ENCODE data around the gene PSMB7. TPM values are rescaled to one million over a fixed set of nuclear protein-coding genes. Genes with fewer than 3 reads are reported as not detected.
A peak's percentile ranks its signal among the peaks of the same experiment; 100 is the strongest.

PSMB7 gene
- total RNA-seq, 1 experiment from 2014 or later = 380 TPM

GRCh38 chr9:124356745-124357390 is 58.4 kb downstream of the PSMB7 start:
- Histone ChIP-seq H3K27ac (ENCODE audit: low read depth, low read length, poor library complexity, severe bottlenecking) (no peak overlapping the region), H3K4me3 (ENCODE audit: low read depth, low read length, poor library complexity, severe bottlenecking) (no peak overlapping the region), H3K36me3 (ENCODE audit: insufficient read depth, low read length, poor library complexity, severe bottlenecking) (peaks cover 19% of the 10 kb centered on the region), H3K27me3 (replicated peaks; ENCODE audit: insufficient read depth, low read depth, low read length, poor library complexity) (no peaks in the 10 kb centered on the region), H3K9me3 (ENCODE audit: low read depth, low read length, poor library complexity, severe bottlenecking) (no peaks in the 10 kb centered on the region), H3K4me1 (ENCODE audit: insufficient read depth, low read length, poor library complexity, severe bottlenecking) (no peaks in the 10 kb centered on the region)
- intact Hi-C loops (cut with micrococcal nuclease; ENCODE audit: unreplicated experiment) = no loop called here
- no peak for TF ChIP-seq CTCF (conservative IDR thresholded peaks at IDR 0.05; ENCODE audit: low read depth, low read length)
- TF ChIP-seq EZH2 (IDR thresholded peaks at IDR 0.05; ENCODE audit: borderline replicate concordance, low read depth, low read length, poor library complexity, severe bottlenecking) = no peak
- no peak for DNase-seq (ENCODE audit: low spot score)
- BruUV-seq (replicated peaks) = no TSS peak
- CTCF ChIA-PET = no interaction called here
- POLR2A ChIA-PET (ENCODE audit: low non-redundant PET) = no interaction called here

- Histone ChIP-seq H3K4me1 (ENCODE audit: insufficient read depth, low read length, poor library complexity, severe bottlenecking) (no peaks in the 10 kb centered on the region), H3K4me3 (ENCODE audit: low read depth, low read length, poor library complexity, severe bottlenecking) (no peak overlapping the region), H3K27ac (ENCODE audit: low read depth, low read length, poor library complexity, severe bottlenecking) (peak overlapping the region; percentile 7), H3K9me3 (ENCODE audit: low read depth, low read length, poor library complexity, severe bottlenecking) (no peaks in the 10 kb centered on the region), H3K27me3 (replicated peaks; ENCODE audit: insufficient read depth, low read depth, low read length, poor library complexity) (no peaks in the 10 kb centered on the region), H3K36me3 (ENCODE audit: insufficient read depth, low read length, poor library complexity, severe bottlenecking) (peaks cover 26% of the 10 kb centered on the region)
- TF ChIP-seq EZH2 (IDR thresholded peaks at IDR 0.05; ENCODE audit: borderline replicate concordance, low read depth, low read length, poor library complexity, severe bottlenecking) = no peak
- no TSS peak for BruUV-seq (replicated peaks)
- intact Hi-C loops (cut with micrococcal nuclease; ENCODE audit: unreplicated experiment) = no loop called here
- DNase-seq (ENCODE audit: low spot score) = no peak
- POLR2A ChIA-PET (ENCODE audit: low non-redundant PET) = no interaction called here
- CTCF ChIA-PET = no interaction called here
These were observed 59.1 kb downstream of the PSMB7 start for GRCh38 chr9:124355941-124356744.

- ChIA-PET POLR2A (ENCODE audit: low non-redundant PET) (no interaction called here), CTCF (no interaction called here)
- DNase-seq (ENCODE audit: low spot score) = no peak
- TF ChIP-seq EZH2 (IDR thresholded peaks at IDR 0.05; ENCODE audit: borderline replicate concordance, low read depth, low read length, poor library complexity, severe bottlenecking) = no peak
- no peak for TF ChIP-seq CTCF (conservative IDR thresholded peaks at IDR 0.05; ENCODE audit: low read depth, low read length)
- Histone ChIP-seq H3K36me3 (ENCODE audit: insufficient read depth, low read length, poor library complexity, severe bottlenecking) (peaks cover 35% of the 10 kb centered on the region), H3K27ac (ENCODE audit: low read depth, low read length, poor library complexity, severe bottlenecking) (no peak overlapping the region), H3K4me3 (ENCODE audit: low read depth, low read length, poor library complexity, severe bottlenecking) (no peak overlapping the region), H3K27me3 (replicated peaks; ENCODE audit: insufficient read depth, low read depth, low read length, poor library complexity) (no peaks in the 10 kb centered on the region), H3K9me3 (ENCODE audit: low read depth, low read length, poor library complexity, severe bottlenecking) (no peaks in the 10 kb centered on the region), H3K4me1 (ENCODE audit: insufficient read depth, low read length, poor library complexity, severe bottlenecking) (no peaks in the 10 kb centered on the region)
- intact Hi-C loops (cut with micrococcal nuclease; ENCODE audit: unreplicated experiment) = no loop called here
- BruUV-seq (replicated peaks) = no TSS peak
These were observed 60.0 kb downstream of the PSMB7 start for GRCh38 chr9:124355039-124355940.
